Transverse colon (tissue), 4 donors: ENCODE results near the gene DLK2. TPM values are rescaled to one million over a fixed set of nuclear protein-coding genes. Genes with fewer than 3 reads are reported as not detected.

Experiments used
- DNase-seq: peaks from one replicate; pipeline ENCODE4 v3.0.0-alpha.2; 2019
- H3K27ac ChIP-seq, 4 donors: fragments of 200-600 bp; sonication (generic); 2 replicates each; pipeline ENCODE4 v1.5.1; 2016 to 2018; ENCODE audit warnings: inconsistent platforms in 4 of 4
- H3K27me3 ChIP-seq: fragments of 200-600 bp; sonication (generic); 2 replicates; pipeline ENCODE4 v1.5.1; 2017; ENCODE audit warnings: inconsistent platforms
- H3K36me3 ChIP-seq, 4 donors: fragments of 200-600 bp; sonication (generic); 2 replicates each; pipeline ENCODE4 v1.5.1; 2017 to 2019; ENCODE audit warnings: inconsistent platforms in 4 of 4
- H3K4me1 ChIP-seq, 4 donors: fragments of 200-600 bp; sonication (generic); 2 replicates each; pipeline ENCODE4 v1.5.1; 2017 to 2020; ENCODE audit warnings: inconsistent platforms in 4 of 4
- H3K4me3 ChIP-seq, 4 donors: fragments of 200-600 bp; sonication (generic); 1 replicate in 1 of 4; 2 replicates in 3 of 4; pipeline versions ENCODE4 v1.5.1 to v1.6.1; 2017 to 2019; ENCODE audit warnings: inconsistent platforms in 4 of 4
- H3K9me3 ChIP-seq, 2 donors: fragments of 200-600 bp; sonication (generic); 2 replicates each; pipeline ENCODE4 v1.5.1; 2017 to 2019; ENCODE audit warnings: inconsistent platforms in 2 of 2
- CTCF ChIP-seq, 5 experiments: fragments of 200-600 bp in 3 of 5; fragments of 450-650 bp in 2 of 5; sonication (generic) in 3 of 5; IDR thresholded peaks; 1 replicate in 2 of 5; 2 replicates in 3 of 5; pipeline ENCODE4 v1.5.1; 2016 to 2017; ENCODE audit warnings: antibody characterized with exemption in 5 of 5, inconsistent platforms in 3 of 5, mild to moderate bottlenecking in 2 of 5, moderate library complexity in 1 of 5
- EP300 ChIP-seq: sonication (generic); formaldehyde crosslinking; IDR thresholded peaks from one replicate; pipeline ENCODE4 v1.6.1; 2017; ENCODE audit warnings: antibody characterized with exemption, low read depth
- POLR2A ChIP-seq: fragments of 450-650 bp; IDR thresholded peaks from one replicate; pipeline ENCODE4 v1.6.1; 2016; ENCODE audit warnings: antibody characterized with exemption, mild to moderate bottlenecking, moderate library complexity
- POLR2AphosphoS5 ChIP-seq, 3 donors: sonication (generic); formaldehyde crosslinking; IDR thresholded peaks; one replicate each; pipeline ENCODE4 v1.6.1; 2016; ENCODE audit warnings: antibody characterized with exemption in 3 of 3
- WGBS, 2 donors: methylation state at CpG; one replicate each; pipeline ENCODE4 v1.1.5; 2018; ENCODE audit warnings: low coverage in 1 of 2; 5-methylcytosine and 5-hydroxymethylcytosine counted together
- in situ Hi-C, 4 donors: fragments of 200-750 bp; cut with MboI; loops; one replicate each; pipeline versions ENCODE4 v1.15.0 to v1.15.1; 2017; ENCODE audit warnings: low sequenced_read_pairs in 3 of 4, low pct_ligation_motif_present in 1 of 4, low pct_unique_long_range_greater_than_20kb in 1 of 4
- intact Hi-C: fragments of 100-400 bp; cut with DNase I; formaldehyde crosslinking; loops from one replicate; pipeline ENCODE4 v1.15.1; 2023; ENCODE audit warnings: low total_unique reads
- total RNA-seq, 4 donors: library from RNA; depleted of rRNA; stranded (reverse); fragments of >200 nt; gene quantifications; one replicate each; pipeline ENCODE4 v1.1.0, GENCODE V29; 2016

The DLK2 gene
- total RNA-seq, 4 donors from 2014 or later = 0.95 to 1.1 TPM; not detected in 2

GRCh38 chr6:43447604-43448003 is 7.7 kb downstream of the DLK2 start:
- in situ Hi-C loops = no loop called here
- no peak for TF ChIP-seq EP300
- TF ChIP-seq POLR2AphosphoS5 (IDR thresholded peaks at IDR 0.05) = no peak
- no peak for TF ChIP-seq CTCF (IDR thresholded peaks at IDR 0.05)
- no peak for TF ChIP-seq POLR2A
- Histone ChIP-seq H3K27me3 (no peaks in the 10 kb centered on the region), H3K27ac (no peak overlapping the region), H3K36me3 (peaks cover 0 to 36% (median 8%) of the 10 kb centered on the region in 4 donors), H3K9me3 (no peaks in the 10 kb centered on the region), H3K4me1 (no peaks in the 10 kb centered on the region), H3K4me3 (no peak overlapping the region)
- intact Hi-C loops = no loop called here
- no peak for DNase-seq
- 97% methylated on average over 16 of the region's 16 CpGs; no CpG with 5 or more reads in 1 of the 2 donors for WGBS, 2 donors

GRCh38 chr6:43445576-43445975 is 9.8 kb downstream of the DLK2 start:
- H3K4me3 ChIP-seq = no peak overlapping the region
- no peaks in the 10 kb centered on the region for H3K4me1 ChIP-seq
- no peak for TF ChIP-seq POLR2AphosphoS5 (IDR thresholded peaks at IDR 0.05)
- no peak for TF ChIP-seq EP300
- no peak for TF ChIP-seq POLR2A
- no peak for TF ChIP-seq CTCF (IDR thresholded peaks at IDR 0.05)
- intact Hi-C loops = no loop called here
- in situ Hi-C loops = no loop called here
- DNase-seq = no peak
- peaks cover 0 to 40% (median 8%) of the 10 kb centered on the region in 4 donors for H3K36me3 ChIP-seq
- WGBS, 2 donors = 92% methylated on average over 16 of the region's 16 CpGs; no CpG with 5 or more reads in 1 of the 2 donors
- H3K9me3 ChIP-seq = no peaks in the 10 kb centered on the region
- H3K27ac ChIP-seq = no peak overlapping the region
- H3K27me3 ChIP-seq = no peaks in the 10 kb centered on the region

- TF ChIP-seq POLR2AphosphoS5 (IDR thresholded peaks at IDR 0.05) = no peak
- TF ChIP-seq CTCF (IDR thresholded peaks at IDR 0.05) = no peak
- TF ChIP-seq EP300 = no peak
- no peak for TF ChIP-seq POLR2A
- Histone ChIP-seq H3K36me3 (peaks cover 0 to 31% (median 5%) of the 10 kb centered on the region in 4 donors), H3K27ac (no peak overlapping the region), H3K9me3 (no peaks in the 10 kb centered on the region), H3K27me3 (no peaks in the 10 kb centered on the region), H3K4me3 (no peak overlapping the region), H3K4me1 (no peaks in the 10 kb centered on the region)
- 96% methylated on average over 8 of the region's 8 CpGs; no CpG with 5 or more reads in 1 of the 2 donors for WGBS, 2 donors
- DNase-seq = no peak
- in situ Hi-C loops = no loop called here
- intact Hi-C loops = no loop called here
Measured at GRCh38 chr6:43444582-43444981, 10.8 kb downstream of the DLK2 start.

- Histone ChIP-seq H3K27me3 (no peaks in the 10 kb centered on the region), H3K4me3 (no peak overlapping the region), H3K36me3 (peaks cover 0 to 27% (median 3%) of the 10 kb centered on the region in 4 donors), H3K27ac (no peak overlapping the region), H3K4me1 (no peaks in the 10 kb centered on the region), H3K9me3 (no peaks in the 10 kb centered on the region)
- in situ Hi-C loops (no loop called here), intact Hi-C loops (no loop called here)
- no peak for TF ChIP-seq POLR2A
- TF ChIP-seq CTCF (IDR thresholded peaks at IDR 0.05) = no peak
- no peak for TF ChIP-seq POLR2AphosphoS5 (IDR thresholded peaks at IDR 0.05)
- TF ChIP-seq EP300 = no peak
- no peak for DNase-seq
- 40 to 86% methylated on average over 1 to 10 of the region's 10 CpGs for WGBS, 2 donors
Measured at GRCh38 chr6:43444036-43444435, 11.3 kb downstream of the DLK2 start.
